NCI-H2107 treated with DMSO at 0.1 percent for 48 hours (cell line): ENCODE results near the gene EGR4.

Experiments used
- DNase-seq: peaks from one replicate; lab custom pipeline; 2025; ENCODE audit not compliant: unreplicated experiment; lab: John Stamatoyannopoulos, UW

Gene EGR4

GRCh38 chr2:73250872-73251846 lies 42.2 kb downstream of the EGR4 start:
- no peak for DNase-seq

GRCh38 chr2:73249636-73250035 lies 43.7 kb downstream of the EGR4 start:
- DNase-seq: no peak

DNA sequence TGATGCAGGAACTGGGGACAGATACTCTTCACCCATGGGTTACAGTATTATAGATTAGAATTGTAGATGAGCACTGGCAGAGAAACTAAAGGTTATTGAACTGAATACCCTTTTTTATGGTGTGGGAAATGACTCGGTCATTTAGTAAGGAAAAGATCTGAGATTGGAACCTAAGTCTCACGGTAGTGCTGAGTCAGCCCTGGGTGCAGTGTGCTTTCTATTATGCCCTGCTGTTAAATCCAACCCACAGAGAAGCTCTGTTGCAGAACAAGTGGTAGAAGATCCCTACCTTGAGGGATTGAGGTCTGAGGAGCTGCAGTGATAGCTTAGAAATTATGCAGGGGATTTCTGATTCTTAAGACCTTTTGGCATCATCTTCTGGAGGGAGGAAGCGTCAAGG lies 46.5 kb downstream of the EGR4 start:
- no peak for DNase-seq

DNA sequence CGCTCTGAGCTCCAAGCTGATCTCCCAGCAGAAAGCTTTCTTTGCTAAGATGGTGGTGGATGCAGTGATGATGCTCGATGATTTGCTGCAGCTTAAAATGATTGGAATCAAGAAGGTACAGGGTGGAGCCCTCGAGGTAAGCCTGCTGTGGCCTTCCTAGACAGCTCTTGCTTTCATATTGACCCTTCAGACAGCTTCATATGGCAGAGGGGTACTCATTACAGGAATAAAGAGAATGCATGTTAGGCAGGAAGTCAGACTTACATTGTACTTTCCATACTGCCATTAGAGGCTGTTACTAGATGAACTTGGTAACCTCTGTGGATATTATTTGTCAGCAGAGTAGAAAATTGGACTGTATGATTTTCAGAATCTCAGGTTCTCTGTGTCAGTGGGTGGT lies 48.8 kb downstream of the EGR4 start:
- no peak for DNase-seq

- DNase-seq: no peak
Measured at GRCh38 chr2:73243884-73244570, 49.3 kb downstream of the EGR4 start.
